HFFc6 (cell line): ENCODE data around the gene ADARB1. TPM values are rescaled to one million over a fixed set of nuclear protein-coding genes. Genes with fewer than 3 reads are reported as not detected.

Source experiments
- DNase-seq: peaks from one replicate; pipeline ENCODE4 v3.0.0-alpha.2; 2018
- H3K27ac Mint-ChIP-seq: 2 replicates; pipeline ENCODE4 v1.8.0; 2020; ENCODE audit warnings: mild to moderate bottlenecking, mixed read lengths
- H3K27me3 Mint-ChIP-seq: 2 replicates; pipeline ENCODE4 v1.8.0; 2021; ENCODE audit warnings: mild to moderate bottlenecking, moderate library complexity, mixed read lengths; ENCODE audit not compliant: insufficient read depth
- H3K36me3 Mint-ChIP-seq: 2 replicates; pipeline ENCODE4 v1.8.0; 2021; ENCODE audit warnings: low read depth, mixed read lengths
- H3K4me1 Mint-ChIP-seq: 2 replicates; pipeline ENCODE4 v1.8.0; 2020; ENCODE audit warnings: low read depth, mixed read lengths
- H3K4me3 Mint-ChIP-seq: 2 replicates; pipeline ENCODE4 v1.8.0; 2020; ENCODE audit warnings: mild to moderate bottlenecking, moderate library complexity, mixed read lengths
- H3K9me3 Mint-ChIP-seq: 2 replicates; pipeline ENCODE4 v1.8.0; 2020; ENCODE audit warnings: mild to moderate bottlenecking, mixed read lengths
- CTCF ChIP-seq: fragments of 200-600 bp; sonication (generic); IDR thresholded peaks from 2 replicates; pipeline ENCODE4 v1.5.0; 2021; ENCODE audit warnings: antibody characterized with exemption, mild to moderate bottlenecking
- total RNA-seq, 6 experiments: library from RNA; stranded (reverse); fragmentation: NEBNext Ultra II Directional; extraction: Animal tissue kit (Norgen Biotek cat#: 25700); gene quantifications; 2 replicates in 1 of 6; 3 replicates in 5 of 6; pipeline ENCODE4 v1.2.3, GENCODE V29; 2021

The ADARB1 gene
- total RNA-seq, 6 experiments from 2014 or later, result 1.7 to 3.2 (median 2.2) TPM

GRCh38 chr21:45032977-45033710 is 41.2 kb upstream of the ADARB1 start:
- peaks cover 25% of the 10 kb centered on the region for H3K9me3 Mint-ChIP-seq
- peaks cover 54% of the 10 kb centered on the region for H3K27me3 Mint-ChIP-seq
- DNase-seq, result no peak

GRCh38 chr21:45033791-45034555 is 40.4 kb upstream of the ADARB1 start:
- no peak for TF ChIP-seq CTCF
- H3K36me3 Mint-ChIP-seq, result peaks cover 18% of the 10 kb centered on the region
- H3K9me3 Mint-ChIP-seq, result peaks cover 25% of the 10 kb centered on the region
- H3K27ac Mint-ChIP-seq, result no peak overlapping the region
- H3K4me3 Mint-ChIP-seq, result no peak overlapping the region
- 0 out of 2 replicates have a peak, but pooled peaks cover 7% of the 10 kb centered on the region for H3K4me1 Mint-ChIP-seq
- no peak for DNase-seq
- H3K27me3 Mint-ChIP-seq, result peaks cover 57% of the 10 kb centered on the region

More at GRCh38 chr21:45032977-45033710, 41.2 kb upstream of the ADARB1 start:
- H3K27ac Mint-ChIP-seq, result no peak overlapping the region
- H3K4me1 Mint-ChIP-seq, result 0 out of 2 replicates have a peak, but pooled peaks cover 7% of the 10 kb centered on the region
- H3K4me3 Mint-ChIP-seq, result no peak overlapping the region
- TF ChIP-seq CTCF, result no peak
- peaks cover 18% of the 10 kb centered on the region for H3K36me3 Mint-ChIP-seq

GRCh38 chr21:45034556-45035476 is 39.6 kb upstream of the ADARB1 start:
- H3K4me1 Mint-ChIP-seq, result 0 out of 2 replicates have a peak, but pooled peaks cover 7% of the 10 kb centered on the region
- H3K36me3 Mint-ChIP-seq, result peaks cover 18% of the 10 kb centered on the region
- no peak for DNase-seq
- H3K27me3 Mint-ChIP-seq, result peaks cover 50% of the 10 kb centered on the region
- TF ChIP-seq CTCF, result no peak
- H3K9me3 Mint-ChIP-seq, result peaks cover 25% of the 10 kb centered on the region
- no peak overlapping the region for H3K4me3 Mint-ChIP-seq
- no peak overlapping the region for H3K27ac Mint-ChIP-seq

- TF ChIP-seq CTCF, result no peak
- H3K27me3 Mint-ChIP-seq, result peaks cover 44% of the 10 kb centered on the region
- no peak overlapping the region for H3K4me3 Mint-ChIP-seq
- peaks cover 18% of the 10 kb centered on the region for H3K36me3 Mint-ChIP-seq
- DNase-seq, result no peak
- H3K9me3 Mint-ChIP-seq, result peaks cover 25% of the 10 kb centered on the region
- H3K4me1 Mint-ChIP-seq, result 0 out of 2 replicates have a peak, but pooled peaks cover 7% of the 10 kb centered on the region
- no peak overlapping the region for H3K27ac Mint-ChIP-seq
These were observed 38.9 kb upstream of the ADARB1 start for GRCh38 chr21:45035477-45035848.

- peaks cover 7% of the 10 kb centered on the region; the same call in 1 of the 2 replicates for H3K4me1 Mint-ChIP-seq
These were observed 37.8 kb upstream of the ADARB1 start for GRCh38 chr21:45036630-45037029.

More at GRCh38 chr21:45036630-45037029, 37.8 kb upstream of the ADARB1 start:
- no peak for TF ChIP-seq CTCF
- Mint-ChIP-seq H3K4me3 (no peak overlapping the region), H3K27ac (no peak overlapping the region), H3K36me3 (peaks cover 18% of the 10 kb centered on the region), H3K9me3 (peaks cover 25% of the 10 kb centered on the region), H3K27me3 (peaks cover 36% of the 10 kb centered on the region)
- no peak for DNase-seq
